Neural progenitor cell (in vitro differentiated cells): ENCODE results near the gene CCR6. TPM values are rescaled to one million over a fixed set of nuclear protein-coding genes. Genes with fewer than 3 reads are reported as not detected.

ENCODE experiments used
- DNase-seq: peaks from one replicate; pipeline ENCODE4 v3.0.0-alpha.2; 2016; ENCODE audit warnings: low spot score
- H2AFZ ChIP-seq: fragments of 200-600 bp; sonication (generic); replicated peaks from 2 replicates; pipeline ENCODE4 v1.6.1; 2016; ENCODE audit warnings: antibody characterized with exemption
- H3F3A ChIP-seq: fragments of 200-600 bp; sonication (generic); 2 replicates; pipeline ENCODE4 v1.6.1; 2016; ENCODE audit warnings: antibody characterized with exemption, low read depth
- H3K27ac ChIP-seq: fragments of 200-600 bp; sonication (generic); 2 replicates; pipeline ENCODE4 v1.5.1; 2016; ENCODE audit warnings: mild to moderate bottlenecking
- H3K27me3 ChIP-seq: fragments of 200-600 bp; sonication (generic); 2 replicates; pipeline ENCODE4 v1.6.1; 2016; ENCODE audit warnings: mild to moderate bottlenecking, moderate library complexity
- H3K36me3 ChIP-seq: fragments of 200-600 bp; sonication (generic); 2 replicates; pipeline ENCODE4 v1.5.1; 2016
- H3K4me1 ChIP-seq: fragments of 200-600 bp; sonication (generic); 2 replicates; pipeline ENCODE4 v1.6.1; 2016; ENCODE audit warnings: mixed run types
- H3K4me2 ChIP-seq: fragments of 200-600 bp; sonication (generic); 2 replicates; pipeline ENCODE4 v1.6.1; 2016
- H3K4me3 ChIP-seq: fragments of 200-600 bp; sonication (generic); 2 replicates; pipeline ENCODE4 v1.5.1; 2016
- H3K79me2 ChIP-seq: fragments of 200-600 bp; sonication (generic); 2 replicates; pipeline ENCODE4 v1.6.1; 2016; ENCODE audit warnings: low read depth
- H3K9ac ChIP-seq: fragments of 200-600 bp; sonication (generic); 2 replicates; pipeline ENCODE4 v1.6.1; 2016
- H3K9me3 ChIP-seq: fragments of 200-600 bp; sonication (generic); 2 replicates; pipeline ENCODE4 v1.5.1; 2016; ENCODE audit warnings: low read depth
- H4K20me1 ChIP-seq: fragments of 200-600 bp; sonication (generic); 2 replicates; pipeline ENCODE4 v1.6.1; 2016; ENCODE audit warnings: low read depth
- H3K27ac Mint-ChIP-seq: 3 replicates; pipeline ENCODE4 v1.8.0; 2021; ENCODE audit warnings: mixed read lengths
- H3K27me3 Mint-ChIP-seq: 2 replicates; pipeline ENCODE4 v1.8.0; 2022; ENCODE audit warnings: low read depth, mild to moderate bottlenecking, inconsistent platforms, moderate library complexity, mixed read lengths; ENCODE audit not compliant: insufficient read depth
- H3K36me3 Mint-ChIP-seq: 3 replicates; pipeline ENCODE4 v1.8.0; 2021; ENCODE audit warnings: mixed read lengths
- H3K4me1 Mint-ChIP-seq: 3 replicates; pipeline ENCODE4 v1.8.0; 2021; ENCODE audit warnings: mixed read lengths
- H3K4me3 Mint-ChIP-seq: 3 replicates; pipeline ENCODE4 v1.8.0; 2021; ENCODE audit warnings: mild to moderate bottlenecking, moderate library complexity, mixed read lengths
- H3K9me3 Mint-ChIP-seq: 3 replicates; pipeline ENCODE4 v1.8.0; 2020; ENCODE audit warnings: mixed read lengths
- CTCF ChIP-seq: fragments of 200-600 bp; sonication (generic); IDR thresholded peaks from 2 replicates; pipeline ENCODE4 v1.5.1; 2017; ENCODE audit warnings: antibody characterized with exemption, mild to moderate bottlenecking
- EZH2 ChIP-seq: fragments of 200-600 bp; sonication (generic); IDR thresholded peaks from 2 replicates; pipeline ENCODE4 v1.6.1; 2017; ENCODE audit warnings: antibody characterized with exemption, mild to moderate bottlenecking, moderate library complexity
- EZH2phosphoT487 ChIP-seq: fragments of 200-600 bp; sonication (generic); IDR thresholded peaks from 2 replicates; pipeline ENCODE4 v1.6.1; 2017; ENCODE audit warnings: antibody characterized with exemption
- total RNA-seq: library from RNA; depleted of rRNA; stranded (reverse); fragments of >200 nt; gene quantifications from 2 replicates; pipeline ENCODE4 v1.2.3, GENCODE V29; 2015; ENCODE audit warnings: low replicate concordance

CCR6 gene
- total RNA-seq, 1 donor from 2014 or later = not detected

- Histone ChIP-seq H2AFZ (peak overlapping the region; percentile 24), H3F3A (no peaks in the 10 kb centered on the region), H3K4me3 (no peak overlapping the region), H3K79me2 (no peaks in the 10 kb centered on the region), H3K4me1 (no peaks in the 10 kb centered on the region), H3K4me2 (no peak overlapping the region), H3K36me3 (no peaks in the 10 kb centered on the region), H4K20me1 (no peaks in the 10 kb centered on the region), H3K9me3 (no peaks in the 10 kb centered on the region), H3K27ac (no peak overlapping the region), H3K9ac (no peak overlapping the region), H3K27me3 (no peaks in the 10 kb centered on the region)
- no peak for DNase-seq
- TF ChIP-seq EZH2 = no peak
- TF ChIP-seq EZH2phosphoT487 = no peak
- no peak for TF ChIP-seq CTCF
- H3K4me1 Mint-ChIP-seq = peaks cover 11% of the 10 kb centered on the region
- no peaks in the 10 kb centered on the region for H3K9me3 Mint-ChIP-seq
- no peak overlapping the region for H3K27ac Mint-ChIP-seq
- no peak overlapping the region for H3K4me3 Mint-ChIP-seq
- H3K36me3 Mint-ChIP-seq = no peaks in the 10 kb centered on the region
- H3K27me3 Mint-ChIP-seq = peaks cover 6% of the 10 kb centered on the region
Measured at GRCh38 chr6:167122041-167122826, 662 bp upstream of the CCR6 start.

GRCh38 chr6:167124753-167125152 is 1.9 kb downstream of the CCR6 start:
- TF ChIP-seq CTCF = no peak
- TF ChIP-seq EZH2phosphoT487 = no peak
- Histone ChIP-seq H3K27ac (no peak overlapping the region), H2AFZ (no peak overlapping the region), H3K9me3 (no peaks in the 10 kb centered on the region), H3K4me3 (no peak overlapping the region), H3K4me2 (no peak overlapping the region), H3K9ac (no peak overlapping the region), H3K4me1 (no peaks in the 10 kb centered on the region), H3K27me3 (no peaks in the 10 kb centered on the region), H3K79me2 (no peaks in the 10 kb centered on the region), H3K36me3 (no peaks in the 10 kb centered on the region), H3F3A (no peaks in the 10 kb centered on the region), H4K20me1 (no peaks in the 10 kb centered on the region)
- DNase-seq = no peak
- Mint-ChIP-seq H3K27me3 (peaks cover 6% of the 10 kb centered on the region), H3K36me3 (no peaks in the 10 kb centered on the region), H3K4me1 (peaks cover 6% of the 10 kb centered on the region), H3K9me3 (no peaks in the 10 kb centered on the region), H3K4me3 (no peak overlapping the region), H3K27ac (no peak overlapping the region)

GRCh38 chr6:167125410-167125809 is 2.5 kb downstream of the CCR6 start:
- H3K9ac ChIP-seq = no peak overlapping the region
- H3K27ac ChIP-seq = no peak overlapping the region
- Mint-ChIP-seq H3K36me3 (no peaks in the 10 kb centered on the region), H3K27ac (no peak overlapping the region), H3K9me3 (no peaks in the 10 kb centered on the region), H3K27me3 (peaks cover 6% of the 10 kb centered on the region), H3K4me3 (no peak overlapping the region), H3K4me1 (peaks cover 6% of the 10 kb centered on the region)
- H3K4me2 ChIP-seq = no peak overlapping the region
- H2AFZ ChIP-seq = no peak overlapping the region
- no peaks in the 10 kb centered on the region for H4K20me1 ChIP-seq
- TF ChIP-seq EZH2 = no peak
- no peak for TF ChIP-seq EZH2phosphoT487
- TF ChIP-seq CTCF = no peak
- no peaks in the 10 kb centered on the region for H3F3A ChIP-seq
- no peaks in the 10 kb centered on the region for H3K79me2 ChIP-seq
- H3K4me3 ChIP-seq = no peak overlapping the region
- H3K9me3 ChIP-seq = no peaks in the 10 kb centered on the region
- H3K36me3 ChIP-seq = no peaks in the 10 kb centered on the region
- DNase-seq = no peak
- H3K27me3 ChIP-seq = no peaks in the 10 kb centered on the region
- H3K4me1 ChIP-seq = no peaks in the 10 kb centered on the region
